ENCODE data around the gene TFAP2A. TPM values are rescaled to one million over a fixed set of nuclear protein-coding genes. Genes with fewer than 3 reads are reported as not detected.
A peak's percentile ranks its signal among the peaks of the same experiment; 100 is the strongest.

The TFAP2A gene
- total and polyA plus RNA-seq, 2 experiments from 2014 or later = 2.5 to 7.2 TPM

DNA sequence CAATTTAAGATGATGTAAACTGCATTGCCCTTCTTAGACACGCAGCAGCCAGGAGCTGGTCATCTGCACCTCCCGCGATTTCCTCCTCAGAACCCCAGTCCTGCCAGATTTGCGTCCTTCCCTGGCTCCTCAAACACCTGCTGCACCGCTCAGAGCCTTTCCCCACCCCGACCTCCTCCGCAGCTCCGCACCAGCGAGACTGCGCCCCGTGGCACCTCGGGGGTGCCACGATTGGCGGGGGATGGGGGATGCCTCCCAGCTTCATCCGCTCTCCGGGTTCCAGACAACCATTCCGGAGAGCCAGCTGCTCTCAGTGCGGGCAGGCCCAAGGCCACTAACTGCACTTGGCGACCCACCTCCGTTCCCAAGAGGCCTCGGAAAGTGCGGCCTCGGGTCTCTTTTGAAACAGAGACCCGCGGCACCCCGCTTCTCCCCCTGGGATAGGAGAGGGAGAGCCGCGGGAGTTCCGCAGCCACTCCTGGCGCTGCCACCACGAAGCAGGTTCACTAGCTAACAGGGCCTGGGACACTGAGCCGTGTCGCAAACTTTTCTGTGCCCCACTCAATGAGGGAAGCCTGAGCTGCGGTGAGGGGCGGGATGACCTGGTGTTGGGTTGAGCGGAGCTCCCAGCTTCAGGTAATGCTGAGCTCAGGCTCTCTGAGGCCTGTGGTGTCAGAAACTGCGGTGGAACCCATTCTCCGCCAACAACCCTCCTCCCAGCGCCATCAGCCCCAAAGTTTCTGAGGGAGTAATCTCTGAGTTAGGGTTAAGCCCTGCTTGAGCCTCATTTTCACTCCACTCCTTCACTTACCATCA lies 7.3 kb upstream of the TFAP2A start:
- DNase-seq = no peak
- in situ Hi-C loops (cut with MboI) = loop anchor here (25.0 kb wide), 1 partner anchor 1435 kb away; no protein-coding TSS in a partner anchor

DNA sequence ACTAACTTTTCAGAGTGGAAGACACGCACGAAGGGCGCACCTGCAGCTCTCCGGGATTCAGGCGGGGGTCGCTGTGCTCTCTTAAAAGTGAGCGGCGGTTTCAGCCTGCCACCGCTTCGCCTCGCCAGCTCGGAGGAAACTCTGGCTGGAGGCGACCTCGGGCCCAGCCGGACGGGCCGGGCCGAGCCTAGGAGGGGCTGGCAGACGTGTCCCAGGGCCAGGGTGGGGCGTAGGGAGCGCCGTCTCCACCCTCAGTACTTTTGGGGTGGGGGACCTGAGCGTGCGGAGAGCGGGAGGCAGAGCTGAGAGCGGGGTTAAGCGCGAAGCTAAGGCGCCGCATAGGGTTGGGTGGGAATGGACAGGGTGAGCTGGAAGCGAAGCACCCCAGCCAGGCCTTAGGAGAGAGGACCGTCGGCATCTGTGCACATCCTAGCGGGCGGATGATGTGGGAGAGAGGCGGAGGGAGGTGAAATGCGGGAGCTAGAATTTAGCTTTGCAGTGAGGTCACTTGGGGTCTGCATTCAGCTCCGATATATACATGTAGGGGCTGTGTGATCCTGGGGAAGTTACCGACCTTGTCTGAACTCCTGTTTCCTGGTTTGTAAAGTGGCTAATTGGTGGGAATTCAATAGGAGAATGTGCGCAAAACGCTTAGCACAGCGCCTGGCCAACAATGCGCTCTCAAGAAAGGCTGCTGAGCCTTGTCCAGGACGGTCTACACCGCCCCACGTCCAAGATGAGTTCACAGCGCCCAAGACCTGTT lies 6.5 kb upstream of the TFAP2A start:
- Histone ChIP-seq H3K9me2 (ENCODE audit: insufficient read depth) (no peaks in the 10 kb centered on the region), H3K79me2 (ENCODE audit: insufficient read depth) (no peaks in the 10 kb centered on the region), H3K36me3 (ENCODE audit: low read depth) (no peaks in the 10 kb centered on the region), H3K27ac (no peak overlapping the region), H3F3A (ENCODE audit: insufficient read depth) (0 out of 2 replicates have a peak, but pooled peaks cover 3% of the 10 kb centered on the region), H3K9me3 (ENCODE audit: low read depth) (no peaks in the 10 kb centered on the region), H3K4me2 (ENCODE audit: unreplicated experiment) (no peak overlapping the region), H3K4me3 (no peak overlapping the region), H3K27me3 (replicated peaks; ENCODE audit: insufficient read depth) (peaks cover 73% of the 10 kb centered on the region), H2AFZ (no peak overlapping the region), H4K20me1 (ENCODE audit: insufficient read depth) (no peaks in the 10 kb centered on the region), H3K9ac (no peak overlapping the region), H3K4me1 (ENCODE audit: insufficient read depth) (peaks cover 5% of the 10 kb centered on the region; the same call in 1 of the 2 replicates)
- in situ Hi-C loops (cut with MboI) = loop anchor here (25.0 kb wide), 1 partner anchor 1434 kb away; no protein-coding TSS in a partner anchor
- TF ChIP-seq EZH2phosphoT487 (IDR thresholded peaks at IDR 0.05; ENCODE audit: insufficient read depth, low read depth) = 0 out of 2 replicates have a peak, but pooled peaks have one; percentile 36
- TF ChIP-seq EZH2 (IDR thresholded peaks at IDR 0.05; ENCODE audit: insufficient read depth, poor library complexity, severe bottlenecking) = peak; percentile 68
- WGBS, 2 experiments (ENCODE audit: low coverage in 1 of 2, low lambda C conversion rate in 2 of 2, missing lambda C conversion rate in 2 of 2) = 11 to 15% methylated on average over 46 to 47 of the region's 47 CpGs
- DNase-seq = no peak

More for the DNA sequence above, 7.3 kb upstream of the TFAP2A start:
- WGBS, 2 experiments (ENCODE audit: low coverage in 1 of 2, low lambda C conversion rate in 2 of 2, missing lambda C conversion rate in 2 of 2) = 19 to 21% methylated on average over 39 of the region's 39 CpGs
- H3K9me3 ChIP-seq (ENCODE audit: low read depth) = no peaks in the 10 kb centered on the region
- no peak overlapping the region for H3K27ac ChIP-seq
- peaks cover 7% of the 10 kb centered on the region; the same call in 1 of the 2 replicates for H3K4me1 ChIP-seq (ENCODE audit: insufficient read depth)
- no peak overlapping the region for H3K4me2 ChIP-seq (ENCODE audit: unreplicated experiment)
- H3K9me2 ChIP-seq (ENCODE audit: insufficient read depth) = no peaks in the 10 kb centered on the region
- no peak overlapping the region for H3K4me3 ChIP-seq
- H4K20me1 ChIP-seq (ENCODE audit: insufficient read depth) = no peaks in the 10 kb centered on the region
- H3K79me2 ChIP-seq (ENCODE audit: insufficient read depth) = no peaks in the 10 kb centered on the region
- H3K36me3 ChIP-seq (ENCODE audit: low read depth) = no peaks in the 10 kb centered on the region
- peaks cover 73% of the 10 kb centered on the region for H3K27me3 ChIP-seq (replicated peaks; ENCODE audit: insufficient read depth)
- TF ChIP-seq EZH2phosphoT487 (IDR thresholded peaks at IDR 0.05; ENCODE audit: insufficient read depth, low read depth) (0 out of 2 replicates have a peak, but pooled peaks have one; percentile 18), EZH2 (IDR thresholded peaks at IDR 0.05; ENCODE audit: insufficient read depth, poor library complexity, severe bottlenecking) (no peak)
- H3F3A ChIP-seq (ENCODE audit: insufficient read depth) = 0 out of 2 replicates have a peak, but pooled peaks cover 3% of the 10 kb centered on the region
- H3K9ac ChIP-seq = no peak overlapping the region
- H2AFZ ChIP-seq = no peak overlapping the region

DNA sequence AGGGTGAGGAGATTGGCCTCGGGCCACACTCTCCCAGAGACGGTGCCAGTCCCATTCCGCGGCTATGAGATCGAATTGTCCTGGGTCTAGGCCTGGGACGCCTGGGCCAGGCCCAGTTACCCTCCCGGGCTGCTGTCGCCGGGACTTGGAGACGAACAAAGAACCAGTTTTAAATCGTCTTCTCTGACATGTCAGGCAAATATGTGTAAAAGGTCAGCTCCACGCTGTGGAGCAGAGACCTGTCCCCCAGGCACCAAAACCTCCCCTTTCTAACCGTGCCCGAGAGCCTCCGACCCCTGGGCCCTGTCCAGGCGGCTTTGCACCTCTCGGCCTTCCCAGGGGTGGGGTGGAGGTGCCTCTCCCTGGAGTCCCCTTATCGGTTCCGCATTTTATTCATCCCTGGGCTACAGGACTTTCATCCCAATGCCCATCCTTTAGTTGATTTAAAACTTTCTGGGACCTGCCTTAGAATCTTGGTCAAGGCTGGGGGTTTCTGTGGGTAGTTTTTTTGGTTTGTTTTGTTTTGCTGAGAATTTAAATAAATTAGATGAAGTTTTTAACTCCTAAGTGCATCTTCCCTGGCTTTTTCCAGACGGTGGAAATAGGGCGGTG lies 5.8 kb upstream of the TFAP2A start:
- DNase-seq = no peak
- Histone ChIP-seq H3K79me2 (ENCODE audit: insufficient read depth) (no peaks in the 10 kb centered on the region), H2AFZ (no peak overlapping the region), H4K20me1 (ENCODE audit: insufficient read depth) (no peaks in the 10 kb centered on the region), H3K9me3 (ENCODE audit: low read depth) (no peaks in the 10 kb centered on the region), H3K27me3 (replicated peaks; ENCODE audit: insufficient read depth) (peaks cover 78% of the 10 kb centered on the region), H3K4me2 (ENCODE audit: unreplicated experiment) (no peak overlapping the region), H3K4me1 (ENCODE audit: insufficient read depth) (peaks cover 2% of the 10 kb centered on the region; the same call in 1 of the 2 replicates), H3K4me3 (no peak overlapping the region), H3K36me3 (ENCODE audit: low read depth) (no peaks in the 10 kb centered on the region), H3F3A (ENCODE audit: insufficient read depth) (0 out of 2 replicates have a peak, but pooled peaks cover 2% of the 10 kb centered on the region), H3K9me2 (ENCODE audit: insufficient read depth) (no peaks in the 10 kb centered on the region), H3K9ac (no peak overlapping the region), H3K27ac (no peak overlapping the region)
- in situ Hi-C loops (cut with MboI) = loop anchor here (25.0 kb wide), 1 partner anchor 1433 kb away; no protein-coding TSS in a partner anchor
- TF ChIP-seq EZH2phosphoT487 (IDR thresholded peaks at IDR 0.05; ENCODE audit: insufficient read depth, low read depth) (no peak), EZH2 (IDR thresholded peaks at IDR 0.05; ENCODE audit: insufficient read depth, poor library complexity, severe bottlenecking) (peak; percentile 16)
- 24 to 30% methylated on average over 21 of the region's 21 CpGs for WGBS, 2 experiments (ENCODE audit: low coverage in 1 of 2, low lambda C conversion rate in 2 of 2, missing lambda C conversion rate in 2 of 2)

Measured in GM23248 (cell line).